ENCODE results near the gene CREBBP. TPM values are rescaled to one million over a fixed set of nuclear protein-coding genes. Genes with fewer than 3 reads are reported as not detected.

The CREBBP gene
- total RNA-seq, 1 experiment from 2014 or later = 8.6 TPM

- DNase-seq (ENCODE audit: low read depth, low spot score) = no peak
- in situ Hi-C loops (cut with HindIII; ENCODE audit: low pct_unique_long_range_greater_than_20kb, low sequenced_read_pairs) = no loop called here
These were observed 91.7 kb downstream of the CREBBP start for GRCh38 chr16:3788711-3789374.

DNA sequence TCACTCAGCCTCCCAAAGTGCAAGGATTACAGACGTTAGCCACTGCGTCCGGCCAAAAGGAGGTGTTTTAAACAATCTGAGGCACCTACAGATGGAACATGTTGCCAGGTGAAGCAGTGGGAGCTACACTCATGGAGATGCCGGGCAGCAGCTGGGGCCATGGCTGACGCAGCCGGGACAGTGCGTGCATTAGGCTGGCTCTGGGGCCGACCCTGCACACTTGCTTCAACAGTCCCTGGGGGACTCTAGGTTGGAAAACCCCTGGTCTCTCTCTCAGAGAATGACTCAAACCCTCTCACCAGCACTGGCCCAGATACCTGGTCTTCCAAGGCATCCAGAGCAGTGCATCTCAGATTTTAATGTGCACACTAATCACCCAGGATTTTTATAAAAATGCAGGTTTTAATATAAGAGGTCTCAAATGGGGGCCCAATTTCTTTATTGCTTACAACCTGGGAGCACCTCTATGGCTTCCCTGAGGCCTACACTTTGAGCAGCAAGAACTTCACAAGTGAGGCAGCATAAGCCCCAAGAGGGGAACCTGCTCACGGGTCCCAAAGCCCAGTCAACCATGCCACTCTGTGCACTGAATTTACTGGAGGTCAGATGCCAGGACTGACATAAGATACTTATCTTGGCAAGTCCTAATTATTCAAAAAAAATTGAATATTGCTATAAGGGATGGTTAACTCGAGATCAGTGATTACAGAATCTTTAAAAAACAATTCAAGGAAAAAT lies 92.4 kb downstream of the CREBBP start:
- no peak for DNase-seq (ENCODE audit: low read depth, low spot score)
- in situ Hi-C loops (cut with HindIII; ENCODE audit: low pct_unique_long_range_greater_than_20kb, low sequenced_read_pairs) = no loop called here

- in situ Hi-C loops (cut with HindIII; ENCODE audit: low pct_unique_long_range_greater_than_20kb, low sequenced_read_pairs) = no loop called here
- no peak for DNase-seq (ENCODE audit: low read depth, low spot score)
These were observed 95.1 kb downstream of the CREBBP start for GRCh38 chr16:3785413-3785812.

GRCh38 chr16:3783516-3783915 lies 97.0 kb downstream of the CREBBP start:
- in situ Hi-C loops (cut with HindIII; ENCODE audit: low pct_unique_long_range_greater_than_20kb, low sequenced_read_pairs) = no loop called here
- DNase-seq (ENCODE audit: low read depth, low spot score) = no peak

DNA sequence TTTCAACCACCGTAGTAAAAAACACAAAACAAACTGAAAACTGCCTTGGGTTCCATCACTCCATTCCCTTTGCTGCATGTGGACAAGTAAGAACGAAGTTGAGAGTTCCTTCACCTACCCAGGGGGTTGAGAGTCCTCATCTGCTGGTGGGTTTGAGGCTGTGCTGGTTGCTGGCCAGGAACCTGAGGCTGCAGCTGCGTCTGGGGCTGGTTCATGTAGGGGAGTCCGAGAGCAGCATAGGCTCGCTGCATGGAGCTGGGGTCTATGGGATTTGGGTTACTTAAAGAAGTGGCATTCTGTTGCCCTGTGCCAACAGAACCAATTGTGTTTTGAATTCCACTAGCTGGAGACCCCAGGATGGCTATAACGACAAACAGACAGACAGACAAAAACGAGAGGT lies 97.9 kb downstream of the CREBBP start:
- DNase-seq (ENCODE audit: low read depth, low spot score) = no peak
- in situ Hi-C loops (cut with HindIII; ENCODE audit: low pct_unique_long_range_greater_than_20kb, low sequenced_read_pairs) = no loop called here

GRCh38 chr16:3781421-3781820 lies 99.1 kb downstream of the CREBBP start:
- DNase-seq (ENCODE audit: low read depth, low spot score) = no peak
- in situ Hi-C loops (cut with HindIII; ENCODE audit: low pct_unique_long_range_greater_than_20kb, low sequenced_read_pairs) = no loop called here

DNA sequence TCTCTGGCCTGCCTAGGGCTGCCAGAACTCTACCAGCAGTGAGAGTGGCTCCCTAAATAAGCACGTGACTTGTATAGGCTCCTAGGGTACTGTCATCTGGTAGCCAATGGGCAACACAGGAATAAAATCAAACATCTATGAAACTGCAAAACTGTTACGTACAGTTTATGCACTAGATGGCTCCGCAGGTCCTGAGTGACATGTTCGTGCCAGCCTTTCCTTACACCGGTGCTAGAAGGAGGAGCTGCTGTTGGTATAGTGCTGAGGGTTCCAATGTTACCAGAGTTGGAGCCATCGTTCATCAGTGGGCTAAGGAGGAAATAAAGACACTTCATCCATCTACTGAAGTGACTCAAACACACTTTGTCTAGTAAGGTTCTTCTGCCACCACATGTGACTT lies 99.9 kb downstream of the CREBBP start:
- in situ Hi-C loops (cut with HindIII; ENCODE audit: low pct_unique_long_range_greater_than_20kb, low sequenced_read_pairs) = no loop called here
- peak; percentile 52 for DNase-seq (ENCODE audit: low read depth, low spot score)

DNA sequence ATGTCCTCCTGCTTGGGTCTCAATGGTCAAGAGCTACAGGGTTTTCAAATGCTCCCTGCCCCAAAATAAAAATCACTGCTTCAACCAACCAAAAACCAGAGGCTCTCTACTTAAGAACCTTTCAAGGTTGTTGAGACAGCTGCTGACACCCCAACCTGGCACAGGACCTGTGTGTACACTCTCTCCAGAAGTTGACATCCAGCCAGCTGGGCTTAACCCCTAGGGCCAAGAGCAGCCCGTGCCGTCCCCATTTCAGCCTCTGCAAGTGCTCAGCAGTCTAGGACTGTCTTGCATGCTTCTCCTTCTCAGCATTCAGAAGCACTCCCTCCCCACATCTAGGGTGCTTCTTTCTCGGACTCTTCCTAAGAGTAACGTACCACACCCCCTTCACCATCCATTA lies 104.2 kb downstream of the CREBBP start:
- in situ Hi-C loops (cut with HindIII; ENCODE audit: low pct_unique_long_range_greater_than_20kb, low sequenced_read_pairs) = no loop called here
- no peak for DNase-seq (ENCODE audit: low read depth, low spot score)

GRCh38 chr16:3774819-3775218 lies 105.7 kb downstream of the CREBBP start:
- in situ Hi-C loops (cut with HindIII; ENCODE audit: low pct_unique_long_range_greater_than_20kb, low sequenced_read_pairs) = no loop called here
- no peak for DNase-seq (ENCODE audit: low read depth, low spot score)

DNA sequence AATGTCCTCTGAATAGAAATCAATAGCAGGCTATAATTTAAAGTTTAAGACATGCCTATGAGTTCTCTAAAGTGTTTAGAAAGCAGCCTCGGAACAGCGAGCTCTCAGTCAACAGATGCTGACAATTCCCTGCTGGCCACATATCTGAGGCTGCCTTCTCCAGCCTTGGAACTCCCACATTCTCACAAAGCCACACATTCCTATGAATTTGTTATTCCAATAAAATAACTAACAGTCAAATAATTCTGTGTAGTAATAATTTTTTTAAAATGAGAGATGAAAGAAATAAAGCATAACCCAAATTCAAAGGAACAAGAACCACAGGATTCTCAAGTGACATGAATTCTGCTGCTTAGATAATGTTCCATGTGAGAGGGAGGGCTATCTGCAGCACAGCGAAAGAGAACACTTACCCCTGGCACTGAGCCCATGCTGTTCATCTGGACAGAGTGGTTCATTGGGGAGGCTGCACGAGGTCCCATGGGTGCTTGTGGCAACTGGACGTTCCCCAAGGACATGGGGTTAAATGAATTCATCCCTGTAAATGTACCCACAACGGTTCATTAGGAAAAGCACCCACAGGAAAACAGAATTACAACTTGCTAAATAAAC lies 106.3 kb downstream of the CREBBP start:
- in situ Hi-C loops (cut with HindIII; ENCODE audit: low pct_unique_long_range_greater_than_20kb, low sequenced_read_pairs) = no loop called here
- DNase-seq (ENCODE audit: low read depth, low spot score) = no peak

DNA sequence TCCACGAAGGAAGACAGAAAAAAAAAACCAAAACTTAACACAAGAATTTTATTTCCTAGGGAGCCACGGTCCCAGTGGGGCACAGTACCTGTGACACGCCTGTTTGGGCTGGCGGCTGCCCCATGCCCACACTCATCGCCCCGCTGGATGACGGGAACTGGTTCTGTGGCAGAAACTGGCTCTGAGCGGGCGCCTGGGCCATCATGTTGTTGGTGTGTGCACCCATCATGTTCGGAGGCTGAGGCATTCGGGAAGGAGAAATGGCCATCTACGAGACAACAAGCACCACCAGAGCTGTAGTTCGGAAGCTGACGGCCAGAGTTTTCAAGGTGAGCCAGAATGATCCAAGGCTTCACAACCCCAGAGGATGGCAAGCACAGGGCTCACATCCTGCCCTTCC lies 106.8 kb downstream of the CREBBP start:
- DNase-seq (ENCODE audit: low read depth, low spot score) = no peak
- in situ Hi-C loops (cut with HindIII; ENCODE audit: low pct_unique_long_range_greater_than_20kb, low sequenced_read_pairs) = no loop called here

DNA sequence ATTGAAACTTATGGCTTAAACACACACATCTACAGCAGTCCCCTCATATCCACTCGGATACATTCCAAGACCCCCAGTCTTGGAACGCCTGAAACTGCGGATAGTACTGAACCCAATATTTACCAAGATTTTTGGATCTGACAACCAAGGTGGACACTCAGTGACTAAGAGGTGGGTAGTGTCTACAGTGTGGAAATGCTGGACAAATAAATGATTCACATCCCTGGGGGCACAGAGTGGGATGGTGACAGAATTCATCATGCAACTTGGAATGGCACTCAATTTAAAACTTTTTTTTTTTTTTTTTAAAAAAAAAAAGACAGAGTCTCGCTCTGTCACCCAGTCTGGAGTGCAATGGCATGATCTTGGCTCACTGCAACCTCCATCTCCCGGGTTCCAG lies 109.0 kb downstream of the CREBBP start:
- DNase-seq (ENCODE audit: low read depth, low spot score) = no peak

GRCh38 chr16:3770530-3770929 lies 110.0 kb downstream of the CREBBP start:
- no peak for DNase-seq (ENCODE audit: low read depth, low spot score)
- in situ Hi-C loops (cut with HindIII; ENCODE audit: low pct_unique_long_range_greater_than_20kb, low sequenced_read_pairs) = no loop called here

More for the DNA sequence above, 109.0 kb downstream of the CREBBP start:
- in situ Hi-C loops (cut with HindIII; ENCODE audit: low pct_unique_long_range_greater_than_20kb, low sequenced_read_pairs) = no loop called here

- in situ Hi-C loops (cut with HindIII; ENCODE audit: low pct_unique_long_range_greater_than_20kb, low sequenced_read_pairs) = no loop called here
- DNase-seq (ENCODE audit: low read depth, low spot score) = no peak
These were observed 110.6 kb downstream of the CREBBP start for GRCh38 chr16:3769942-3770341.

DNA sequence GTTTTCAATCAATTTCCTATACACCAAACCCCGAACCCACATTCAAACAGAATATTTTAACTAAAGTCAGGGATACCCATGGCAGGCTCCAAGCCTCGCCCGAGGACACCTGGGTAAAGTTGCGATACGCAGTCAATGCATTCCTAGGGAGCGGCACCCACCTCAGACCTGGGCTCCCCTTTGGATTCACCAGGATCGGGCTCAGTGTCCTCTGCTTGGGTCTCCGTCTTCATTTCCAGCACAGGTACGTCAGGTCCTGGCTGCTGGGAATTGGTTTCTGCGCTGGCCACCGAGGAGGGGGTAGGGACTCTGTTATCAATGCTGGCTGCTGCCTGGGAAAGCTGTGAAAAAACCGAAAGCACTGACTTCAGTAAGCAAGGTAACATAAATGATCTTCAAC lies 111.5 kb downstream of the CREBBP start:
- in situ Hi-C loops (cut with HindIII; ENCODE audit: low pct_unique_long_range_greater_than_20kb, low sequenced_read_pairs) = no loop called here
- DNase-seq (ENCODE audit: low read depth, low spot score) = no peak

- no peak for DNase-seq (ENCODE audit: low read depth, low spot score)
- in situ Hi-C loops (cut with HindIII; ENCODE audit: low pct_unique_long_range_greater_than_20kb, low sequenced_read_pairs) = no loop called here
These were observed 113.1 kb downstream of the CREBBP start for GRCh38 chr16:3767333-3767986.

GRCh38 chr16:3766177-3766576 lies 114.3 kb downstream of the CREBBP start:
- DNase-seq (ENCODE audit: low read depth, low spot score) = no peak
- in situ Hi-C loops (cut with HindIII; ENCODE audit: low pct_unique_long_range_greater_than_20kb, low sequenced_read_pairs) = no loop called here

- DNase-seq (ENCODE audit: low read depth, low spot score) = no peak
- in situ Hi-C loops (cut with HindIII; ENCODE audit: low pct_unique_long_range_greater_than_20kb, low sequenced_read_pairs) = no loop called here
These were observed 116.1 kb downstream of the CREBBP start for GRCh38 chr16:3764409-3764808.
